Superior temporal gyrus (tissue), 1 donor: ENCODE data around the gene MRPL47.

ENCODE experiments used
- DNase-seq: peaks from one replicate; pipeline ENCODE4 v3.0.0-alpha.2; 2016; ENCODE audit errors: extremely low spot score

MRPL47 gene

DNA sequence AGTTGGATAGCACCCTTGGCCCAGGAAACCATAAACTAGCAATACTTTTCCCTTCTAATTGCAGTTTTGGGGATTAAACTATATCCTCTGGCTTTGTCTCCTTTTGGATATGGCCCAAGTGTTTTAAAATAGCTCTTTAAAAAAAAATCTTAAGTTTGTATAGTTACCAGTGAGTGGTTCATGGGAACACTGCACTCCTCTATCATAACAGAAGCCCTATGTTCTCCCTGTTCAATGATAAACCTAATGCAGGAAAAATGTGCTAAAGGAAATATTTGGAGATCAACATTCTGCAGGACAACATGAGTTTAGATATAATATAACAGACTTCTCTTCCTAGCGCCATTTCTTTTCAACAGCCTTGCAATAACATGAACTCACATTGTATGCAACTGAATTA is 13.1 kb downstream of the MRPL47 start:
- DNase-seq = no peak

DNA sequence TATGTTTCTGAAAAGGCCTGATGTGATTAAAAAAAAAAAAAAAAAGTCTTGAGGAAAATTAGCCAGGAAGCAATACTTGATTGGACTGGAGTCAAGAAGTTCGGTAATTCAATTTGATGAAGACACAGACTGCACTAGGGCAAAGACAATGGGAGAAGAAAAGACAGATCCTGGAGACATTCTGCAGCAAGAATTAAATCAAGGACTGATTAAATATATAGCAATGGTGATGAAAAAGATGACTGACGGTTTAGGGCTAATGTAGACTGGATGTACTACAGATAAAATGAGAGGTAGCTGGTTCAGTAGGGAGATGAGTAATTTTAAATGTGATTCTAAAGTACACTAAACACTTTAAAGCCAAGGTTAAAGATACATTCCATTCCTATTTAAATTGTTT is 13.8 kb downstream of the MRPL47 start:
- DNase-seq = no peak

DNA sequence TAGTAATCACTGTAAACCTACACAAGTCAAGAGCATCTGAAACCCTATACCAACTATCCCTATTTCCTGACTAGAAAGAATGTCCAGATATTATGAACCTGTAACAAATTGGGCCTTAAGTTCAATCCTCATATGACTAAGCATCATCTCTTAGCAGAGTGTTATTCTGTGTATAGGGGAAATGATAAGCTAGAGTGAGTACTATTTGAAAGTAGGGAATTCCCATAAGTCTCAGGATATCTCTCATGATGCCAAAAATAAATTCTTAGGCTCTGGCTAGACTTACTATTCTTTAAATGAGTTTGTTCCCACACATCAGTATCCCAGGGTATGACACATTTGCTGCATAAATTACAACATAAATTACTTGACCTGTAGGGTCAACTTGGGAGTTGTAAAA is 15.3 kb downstream of the MRPL47 start:
- no peak for DNase-seq

DNA sequence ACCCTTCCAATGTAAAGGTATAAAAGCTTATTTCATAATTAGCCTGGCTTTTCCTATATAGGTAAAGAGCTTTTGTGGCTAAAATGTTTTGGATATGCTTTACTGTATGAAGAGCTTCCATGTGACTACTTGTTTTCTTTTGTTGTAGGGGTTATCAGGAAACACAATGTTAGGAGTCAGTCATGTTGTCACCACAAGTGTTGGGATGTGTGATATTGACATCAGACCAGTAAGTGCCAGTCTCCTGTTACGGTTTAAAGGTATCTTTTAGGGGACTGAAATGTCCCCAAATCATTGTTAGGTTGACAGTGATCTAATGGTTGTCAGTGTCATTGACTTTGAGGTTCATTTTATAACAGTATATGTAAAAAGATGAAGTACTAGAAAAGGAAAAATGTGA is 23.4 kb downstream of the MRPL47 start:
- no peak for DNase-seq

DNA sequence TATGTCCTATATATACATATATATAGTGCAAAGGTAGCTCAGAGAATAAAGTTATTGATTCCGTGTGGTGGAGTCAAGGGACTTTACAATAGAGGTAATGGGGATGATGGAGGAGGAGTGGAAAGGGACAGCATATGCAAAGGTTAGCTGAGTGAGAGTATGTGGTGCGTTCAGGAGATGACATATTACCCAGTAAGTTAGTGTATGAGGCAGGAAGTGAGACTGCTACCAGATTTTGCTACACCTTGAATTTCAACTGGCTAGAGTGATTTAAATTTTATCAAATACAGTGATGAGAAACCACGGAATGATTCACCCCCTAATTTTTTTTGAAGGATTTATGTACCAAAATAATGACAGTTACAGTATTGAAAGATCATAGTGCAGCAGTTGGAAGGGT is 38.9 kb downstream of the MRPL47 start:
- DNase-seq = no peak

DNA sequence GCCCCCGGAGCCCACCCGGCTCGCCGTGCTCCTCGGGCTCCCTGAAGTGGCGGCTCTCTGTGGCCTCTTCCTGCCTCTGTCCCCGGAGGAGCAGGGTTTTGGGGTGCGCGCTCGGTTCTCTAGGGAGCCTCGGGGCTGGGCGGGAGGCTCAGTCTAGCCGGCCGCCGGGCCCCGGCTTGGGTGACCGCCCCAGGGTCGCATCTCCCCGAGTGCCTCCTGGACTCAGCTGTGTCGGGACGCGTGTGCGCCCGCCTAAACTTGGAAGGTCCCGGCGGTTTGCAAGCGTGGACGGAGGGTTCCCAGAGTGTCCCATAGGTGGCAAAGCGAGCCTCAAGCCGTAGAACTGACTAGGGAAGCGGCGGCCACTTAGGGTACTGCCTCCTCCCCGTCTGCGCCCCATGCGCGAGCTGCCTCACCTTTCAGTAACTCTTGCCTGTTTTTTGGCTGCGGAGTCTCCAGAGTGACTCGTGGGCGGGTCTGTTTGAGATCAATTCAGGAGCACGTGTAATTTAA is 41.1 kb downstream of the MRPL47 start:
- no peak for DNase-seq

DNA sequence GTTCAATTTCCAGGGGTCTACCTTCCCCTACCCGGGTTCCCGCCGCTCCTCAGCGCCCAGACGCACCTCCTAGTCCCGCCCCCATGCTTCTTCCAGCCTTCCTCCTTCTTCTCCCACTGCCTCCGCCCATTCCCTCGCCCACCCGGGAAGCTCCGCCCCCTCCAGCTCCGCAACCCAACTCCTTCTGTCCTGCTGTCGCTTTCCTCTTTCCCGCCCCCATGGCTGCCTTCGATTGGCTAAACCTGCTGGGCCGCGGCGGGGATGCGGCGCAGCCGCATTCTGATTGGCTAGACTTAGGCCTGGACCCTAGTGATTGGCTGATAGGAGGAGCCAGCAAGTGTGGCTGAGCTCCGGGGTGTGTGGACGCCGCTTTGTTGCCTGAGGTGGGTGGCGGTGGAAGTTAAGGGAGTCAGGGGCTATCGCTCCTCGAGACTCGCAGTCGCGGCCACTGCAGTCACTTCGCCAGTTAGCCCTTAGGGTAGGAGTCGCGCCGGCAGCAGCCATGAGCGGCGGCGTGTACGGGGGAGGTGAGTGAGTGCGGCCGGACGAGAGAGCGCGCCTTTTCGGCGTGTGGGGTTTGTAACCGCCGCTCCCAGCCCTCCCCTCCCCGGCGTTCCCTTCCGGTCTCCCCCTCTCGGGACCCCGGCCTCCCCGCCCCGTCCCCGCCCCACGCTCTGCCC is 41.7 kb downstream of the MRPL47 start, which contains the start of gene ACTL6A:
ACTL6A (plus strand) TSS at position 336 of the 680 bp plus-strand sequence; CDS start at position 503, 167 bp downstream.
- peak; percentile 99 for DNase-seq

DNA sequence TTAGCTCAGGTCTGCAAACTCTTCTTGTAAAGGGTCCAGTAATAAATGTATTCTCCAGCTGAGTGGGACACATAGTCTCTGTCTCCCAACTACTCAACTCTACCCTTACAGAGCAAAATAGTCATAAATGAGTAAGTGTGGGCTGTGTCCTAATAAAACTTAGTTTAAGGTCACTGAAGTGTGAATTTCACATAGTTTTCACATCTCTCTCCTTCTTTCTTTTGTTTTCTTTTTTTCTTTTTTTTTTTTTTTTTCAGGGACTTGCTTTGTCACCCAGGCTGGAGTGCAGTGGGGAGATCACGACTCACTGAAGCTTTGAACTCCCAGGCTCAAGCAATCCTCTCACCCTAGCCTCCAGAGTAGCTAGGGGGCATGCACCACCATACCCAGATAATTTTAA is 43.6 kb downstream of the MRPL47 start:
- DNase-seq = no peak

DNA sequence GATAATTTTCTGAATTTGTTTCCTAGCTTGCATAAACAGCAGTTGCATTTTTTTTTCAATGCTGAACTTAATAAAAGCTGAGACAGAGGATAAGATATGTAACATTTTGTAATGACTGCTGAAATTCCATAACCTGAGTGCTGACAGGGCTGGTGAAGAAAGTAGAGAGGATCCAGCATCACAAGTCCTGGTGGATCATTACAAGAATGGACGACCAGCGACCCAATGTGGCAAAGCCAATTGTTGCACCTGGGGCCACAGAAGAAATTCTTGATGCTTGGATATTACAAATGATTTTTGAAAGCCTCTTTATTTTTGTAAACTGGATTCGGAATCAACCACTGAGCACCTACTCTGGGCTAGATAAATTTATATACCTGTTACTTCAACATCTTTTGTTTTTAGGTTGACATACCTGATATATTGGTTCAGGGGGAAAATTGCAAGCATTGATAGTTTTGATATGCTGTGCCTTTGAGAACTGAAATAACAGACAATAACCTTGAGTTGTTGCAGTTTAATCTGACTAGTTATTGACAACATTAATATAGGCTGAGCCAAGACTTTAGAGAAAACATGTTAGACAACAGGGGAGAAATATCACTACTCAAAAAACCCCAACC is 45.6 kb downstream of the MRPL47 start:
- peak; percentile 86 for DNase-seq

DNA sequence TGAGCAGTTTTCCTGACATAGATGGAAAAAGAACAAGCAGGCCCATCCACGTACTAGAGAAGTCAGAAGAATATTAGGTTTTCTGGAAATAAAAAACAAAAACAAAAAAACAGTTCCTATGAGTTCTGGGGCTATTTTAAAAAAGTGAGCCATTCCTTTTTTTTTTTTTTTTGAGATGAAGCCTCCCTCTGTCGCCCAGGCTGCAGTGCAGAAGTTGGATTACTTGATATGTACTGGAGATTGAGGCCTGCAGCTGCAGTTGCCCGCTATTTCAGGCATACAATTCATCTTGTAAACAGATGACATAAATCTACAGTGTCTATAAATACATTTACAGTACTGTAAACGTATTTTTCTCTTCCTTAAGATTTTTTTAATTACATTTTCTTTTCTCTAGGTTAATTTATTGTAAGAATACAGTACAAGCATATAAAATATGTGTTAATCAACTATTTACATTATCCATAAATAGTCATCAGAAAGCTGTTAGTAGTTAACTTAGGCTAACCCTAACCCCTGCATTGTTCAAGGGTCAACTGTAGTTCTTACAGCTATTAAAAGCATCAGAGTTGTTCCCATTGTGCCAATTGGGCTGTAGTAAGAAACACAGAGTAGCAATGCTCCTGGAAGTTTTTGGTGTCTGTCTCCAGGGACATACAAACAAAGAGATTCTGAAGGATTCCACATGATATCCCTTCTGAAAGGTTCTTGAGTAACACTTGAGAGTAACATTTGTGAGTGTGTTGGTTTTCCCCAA is 52.9 kb downstream of the MRPL47 start:
- DNase-seq = no peak

DNA sequence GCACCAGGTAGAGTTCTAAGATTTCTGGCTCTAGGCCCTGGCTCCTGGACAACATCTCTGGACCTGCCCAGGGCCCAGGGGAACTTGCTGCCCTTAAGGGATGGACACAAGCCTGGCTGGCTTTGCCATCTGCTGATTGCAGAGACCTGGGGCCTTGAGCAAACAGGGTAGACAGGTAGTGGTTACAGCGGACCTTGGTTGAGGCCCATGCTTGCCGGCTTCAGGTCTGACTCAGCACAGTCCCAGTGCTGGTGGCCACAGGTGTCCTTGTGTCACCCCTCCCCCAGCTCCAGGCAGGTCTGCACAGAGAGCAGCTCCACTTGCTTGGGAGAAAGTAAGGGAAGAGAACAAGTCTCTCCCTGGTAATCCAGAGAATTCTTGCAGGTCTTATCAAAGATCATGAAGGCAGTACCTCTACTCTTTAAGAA is 57.6 kb downstream of the MRPL47 start:
- no peak for DNase-seq

DNA sequence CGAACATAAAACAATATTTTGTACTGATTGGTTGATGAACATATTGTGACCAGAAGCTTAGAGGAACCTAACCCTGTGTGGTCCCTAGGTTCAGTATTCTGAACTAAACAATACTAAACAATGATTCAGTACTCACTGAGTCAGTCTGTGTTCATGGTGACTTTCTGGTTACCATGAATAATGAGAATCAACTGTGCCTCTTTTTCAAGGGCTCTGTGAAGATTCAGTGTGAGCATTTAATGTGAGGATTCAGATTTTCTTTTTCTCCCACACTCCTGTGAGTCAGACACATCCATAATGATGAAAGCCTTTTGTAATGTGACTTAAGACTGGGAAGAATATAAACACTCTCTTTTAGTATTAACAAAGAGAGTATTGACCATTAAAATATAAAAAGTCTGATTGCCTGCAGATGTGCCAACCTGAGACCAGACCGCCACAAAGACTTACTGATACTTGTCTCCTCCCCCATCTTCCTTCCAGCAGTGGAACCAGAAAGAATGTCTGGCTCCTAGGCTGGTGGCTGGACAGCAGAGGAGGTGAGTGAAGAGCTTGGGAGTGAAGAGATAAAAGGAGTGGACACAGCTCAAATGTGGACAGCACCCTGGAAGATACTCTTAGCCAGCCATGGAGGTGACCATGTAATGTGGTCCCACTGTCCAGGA is 59.3 kb downstream of the MRPL47 start:
- DNase-seq = no peak

DNA sequence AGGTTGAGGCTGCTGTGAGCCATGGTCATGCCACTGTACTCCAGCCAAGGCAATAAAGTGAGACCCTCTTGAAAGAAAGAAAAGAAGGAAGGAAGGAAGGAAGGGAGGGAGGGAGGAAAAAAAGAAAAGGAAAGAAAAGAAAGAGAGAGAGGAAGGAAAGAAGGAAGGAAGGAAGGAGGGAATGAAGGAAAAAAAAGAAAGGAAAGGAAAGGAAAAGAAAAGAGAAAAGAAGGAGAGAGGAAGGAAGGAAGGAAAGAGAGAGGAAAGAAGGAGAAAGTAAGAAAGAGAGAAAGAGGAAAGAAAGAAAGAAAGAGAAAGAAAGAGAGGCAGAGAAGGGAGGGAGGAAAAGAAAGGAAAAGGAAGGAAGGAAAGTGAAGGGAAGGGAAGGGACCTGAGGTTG is 62.1 kb downstream of the MRPL47 start:
- DNase-seq = no peak

DNA sequence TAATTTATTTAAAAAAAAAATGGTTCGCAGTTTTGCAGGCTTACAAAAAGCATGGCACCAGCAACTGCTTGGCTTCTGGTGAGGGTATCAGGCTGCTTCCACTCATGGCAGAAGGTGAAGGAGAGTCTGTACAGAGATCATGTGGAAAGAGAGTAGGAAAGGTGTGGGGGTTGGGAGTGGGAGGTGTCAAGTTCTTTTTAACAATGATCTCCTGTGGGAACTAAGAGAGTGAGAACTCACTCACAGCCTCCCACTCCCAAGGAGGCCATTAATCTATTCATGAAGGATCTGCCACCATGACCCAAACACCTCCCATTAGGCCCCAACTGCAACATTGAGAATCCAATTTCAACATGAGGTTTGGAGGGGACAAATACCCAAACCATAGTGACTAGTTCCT is 62.8 kb downstream of the MRPL47 start:
- DNase-seq = no peak

DNA sequence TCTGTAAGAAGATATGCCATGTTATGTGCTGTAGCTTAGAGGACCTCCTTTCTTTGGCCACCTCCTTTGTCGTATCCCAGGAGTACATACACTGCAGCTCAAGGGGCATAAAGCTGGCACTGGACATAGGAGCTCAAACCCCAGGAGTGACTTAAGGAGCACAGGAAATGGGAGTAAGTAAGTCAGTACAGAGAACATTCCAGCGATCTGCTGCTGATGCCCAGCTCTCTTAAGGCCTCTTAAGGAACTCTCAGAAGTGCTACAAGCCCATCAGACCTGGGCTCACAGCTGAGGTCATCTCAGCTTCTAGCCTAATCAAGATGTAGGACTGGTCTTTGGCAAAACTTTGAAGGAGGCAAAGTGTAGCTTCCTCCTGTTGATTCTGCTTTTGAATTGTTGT is 63.3 kb downstream of the MRPL47 start:
- DNase-seq = no peak
